HepG2 (cell line): ENCODE results near the gene PPOX. TPM values are rescaled to one million over a fixed set of nuclear protein-coding genes. Genes with fewer than 3 reads are reported as not detected.
A peak's percentile ranks its signal among the peaks of the same experiment; 100 is the strongest.

Experiments
- CHD4 ChIP-seq: fragments of 200-600 bp; sonication (generic); IDR thresholded peaks from 2 replicates; pipeline ENCODE4 v1.7.0; 2017; ENCODE audit warnings: mild to moderate bottlenecking, low read length, borderline replicate concordance
- HIVEP1 ChIP-seq: sonication (generic); formaldehyde crosslinking; IDR thresholded peaks from 2 replicates; pipeline ENCODE4 v1.4.0; 2020; ENCODE audit warnings: mild to moderate bottlenecking, missing genetic modification reagents
- HNRNPK ChIP-seq: fragments of 200-400 bp; formaldehyde crosslinking; IDR thresholded peaks from 2 replicates; pipeline ENCODE4 v1.6.1; 2018; ENCODE audit warnings: low read length, low read depth, moderate library complexity, mild to moderate bottlenecking; ENCODE audit not compliant: poor library complexity, severe bottlenecking
- KAT8 ChIP-seq: IDR thresholded peaks from 2 replicates; pipeline ENCODE4 v1.6.1; 2016; ENCODE audit warnings: missing genetic modification reagents, missing compliant biosample characterization
- LCORL ChIP-seq, 2 experiments: fragments of 450-650 bp in 1 of 2; sonication (generic) in 1 of 2; formaldehyde crosslinking in 1 of 2; IDR thresholded peaks; 2 replicates each; pipeline versions ENCODE4 v1.5.0 to v1.6.1; 2017 to 2020; ENCODE audit warnings: antibody characterized with exemption in 1 of 2, missing genetic modification reagents in 1 of 2
- MIER3 ChIP-seq: IDR thresholded peaks from 2 replicates; pipeline ENCODE4 v1.6.1; 2016; ENCODE audit warnings: missing compliant biosample characterization, borderline replicate concordance
- RARG ChIP-seq: sonication (generic); formaldehyde crosslinking; IDR thresholded peaks from 2 replicates; pipeline ENCODE4 v1.4.0; 2020; ENCODE audit warnings: low read depth, mild to moderate bottlenecking, missing genetic modification reagents
- SSRP1 ChIP-seq: IDR thresholded peaks from 2 replicates; pipeline ENCODE4 v1.6.1; 2016; ENCODE audit warnings: control low read depth
- TEAD3 ChIP-seq: optimal IDR thresholded peaks from 2 replicates; pipeline ENCODE3; 2016; ENCODE audit warnings: borderline replicate concordance
- TEF ChIP-seq: sonication (generic); formaldehyde crosslinking; IDR thresholded peaks from 2 replicates; pipeline ENCODE4 v1.5.0; 2020; ENCODE audit warnings: missing genetic modification reagents
- ZBTB20 ChIP-seq: sonication (generic); formaldehyde crosslinking; IDR thresholded peaks from 2 replicates; pipeline ENCODE4 v1.8.1; 2023; ENCODE audit warnings: missing genetic modification reagents, low read depth, mild to moderate bottlenecking, borderline replicate concordance
- ZC3H13 ChIP-seq: sonication (generic); formaldehyde crosslinking; IDR thresholded peaks from 2 replicates; pipeline ENCODE4 v1.8.1; 2023; ENCODE audit warnings: mild to moderate bottlenecking, missing genetic modification reagents, moderate library complexity
- ZMAT5 ChIP-seq: sonication (generic); formaldehyde crosslinking; IDR thresholded peaks from 2 replicates; pipeline ENCODE4 v1.5.0; 2020; ENCODE audit warnings: mild to moderate bottlenecking, low read depth, missing genetic modification reagents, borderline replicate concordance
- ZNF20 ChIP-seq: sonication (generic); formaldehyde crosslinking; IDR thresholded peaks from 2 replicates; pipeline ENCODE4 v1.4.0; 2020; ENCODE audit warnings: mild to moderate bottlenecking, moderate library complexity, missing genetic modification reagents
- ZNF691 ChIP-seq: sonication (generic); formaldehyde crosslinking; IDR thresholded peaks from 2 replicates; pipeline ENCODE4 v1.4.0; 2020; ENCODE audit warnings: missing genetic modification reagents, low read depth, mild to moderate bottlenecking, borderline replicate concordance
- polyA plus RNA-seq, 8 experiments: library from polyadenylated mRNA; depleted of rRNA in 3 of 8; stranded (reverse) in 7 of 8; unstranded in 1 of 8; fragments of >200 nt; fragmentation: Illumina TruSeq in 4 of 8; extraction: Trizol in 4 of 8; gene quantifications; 2 replicates each; pipeline versions ENCODE4 v1.2.1 to v1.2.3, GENCODE V29; 2011 to 2016; ENCODE audit warnings: low read depth in 4 of 8, missing spikeins in 1 of 8, mixed read lengths in 1 of 8; ENCODE audit not compliant: insufficient read depth in 1 of 8
- total RNA-seq, 5 experiments: library from RNA; depleted of rRNA; stranded (reverse); fragments of >200 nt; fragmentation: Illumina TruSeq; extraction: Trizol; gene quantifications; 2 replicates each; pipeline ENCODE4 v1.2.3, GENCODE V29; 2016; ENCODE audit warnings: low read depth in 1 of 5
- TF ChIP-seq, protein P1 (sequence below): IDR thresholded peaks from 2 replicates; pipeline ENCODE4 v1.6.1; 2016; ENCODE audit warnings: control low read depth
- TF ChIP-seq, protein P2 (sequence below): IDR thresholded peaks from 2 replicates; pipeline ENCODE4 v1.6.1; 2016; ENCODE audit warnings: missing compliant biosample characterization, missing genetic modification reagents, borderline replicate concordance
- TF ChIP-seq, protein P3 (sequence below): sonication (generic); formaldehyde crosslinking; IDR thresholded peaks from 2 replicates; pipeline ENCODE4 v1.5.0; 2020; ENCODE audit warnings: missing genetic modification reagents
- TF ChIP-seq, protein P4 (sequence below): IDR thresholded peaks from 2 replicates; pipeline ENCODE4 v1.6.1; 2016; ENCODE audit warnings: mild to moderate bottlenecking, missing biosample characterization, missing genetic modification reagents
- TF ChIP-seq, protein P5 (sequence below): sonication (generic); formaldehyde crosslinking; IDR thresholded peaks from 2 replicates; pipeline ENCODE4 v1.4.0; 2020; ENCODE audit warnings: missing genetic modification reagents

The PPOX gene
- total and polyA plus RNA-seq, 2 of the 13 experiments (the other 11 are each of a cell fraction or from before 2014, with no cell fraction given), result 15.5 to 27.7 TPM

DNA sequence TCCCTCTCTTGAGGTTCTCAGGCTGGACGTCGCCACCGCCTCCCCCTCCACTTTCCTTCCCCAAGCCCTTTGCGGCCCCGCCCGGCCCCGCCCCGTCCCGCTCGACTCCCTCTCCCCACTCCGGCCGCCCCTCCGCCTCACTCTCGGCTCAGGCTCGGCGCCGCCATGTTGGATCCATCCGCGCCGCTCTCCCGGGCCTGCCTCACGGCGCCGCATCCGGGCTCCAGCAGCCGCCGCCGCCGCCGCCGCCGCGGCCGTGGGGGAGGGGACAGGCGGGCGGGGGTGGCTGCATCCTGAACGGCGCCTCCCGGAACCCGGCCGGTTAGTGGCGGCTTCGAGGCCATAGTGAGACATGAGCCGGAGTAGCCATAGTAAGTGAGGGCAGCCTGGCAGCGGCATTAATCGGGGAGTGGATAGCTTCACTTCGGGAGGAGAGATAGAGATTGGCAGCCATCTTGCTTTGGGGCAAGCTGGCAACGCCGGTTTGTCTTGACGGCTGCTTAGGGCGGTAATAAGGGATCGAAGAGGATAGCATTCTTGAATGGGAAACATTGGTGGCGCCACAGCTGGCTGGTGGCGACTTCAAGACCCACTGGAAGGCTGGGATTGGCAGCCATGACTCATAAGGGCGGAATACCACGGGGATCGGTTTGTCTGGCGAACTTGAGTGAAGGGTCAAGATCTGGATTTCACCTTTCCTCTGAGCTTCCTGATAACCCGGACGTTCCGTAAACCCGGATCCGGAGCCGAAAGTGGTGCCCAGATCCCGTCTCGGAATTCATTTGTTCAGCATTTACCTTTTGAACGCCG is 33.6 kb upstream of the PPOX start, which contains the start of gene DEDD (continued):
- TF ChIP-seq ZC3H13 (CRISPR knock-in tag), result no peak
- TF ChIP-seq HIVEP1 (CRISPR knock-in tag), result no peak
- TF ChIP-seq, protein P1, sequence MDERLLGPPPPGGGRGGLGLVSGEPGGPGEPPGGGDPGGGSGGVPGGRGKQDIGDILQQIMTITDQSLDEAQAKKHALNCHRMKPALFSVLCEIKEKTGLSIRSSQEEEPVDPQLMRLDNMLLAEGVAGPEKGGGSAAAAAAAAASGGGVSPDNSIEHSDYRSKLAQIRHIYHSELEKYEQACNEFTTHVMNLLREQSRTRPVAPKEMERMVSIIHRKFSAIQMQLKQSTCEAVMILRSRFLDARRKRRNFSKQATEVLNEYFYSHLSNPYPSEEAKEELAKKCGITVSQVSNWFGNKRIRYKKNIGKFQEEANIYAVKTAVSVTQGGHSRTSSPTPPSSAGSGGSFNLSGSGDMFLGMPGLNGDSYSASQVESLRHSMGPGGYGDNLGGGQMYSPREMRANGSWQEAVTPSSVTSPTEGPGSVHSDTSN (CRISPR knock-in tag), result no peak
- peak; percentile 1; the same call in 1 of the 2 replicates for TF ChIP-seq ZBTB20 (CRISPR knock-in tag)
- peak; percentile 27 for TF ChIP-seq TEAD3 (CRISPR knock-in tag)
- peak; percentile 62; the same call in 1 of the 2 replicates for TF ChIP-seq MIER3 (CRISPR knock-in tag)
- peak; percentile 84 for TF ChIP-seq HNRNPK
- no peak for TF ChIP-seq TEF
- TF ChIP-seq, protein P2, sequence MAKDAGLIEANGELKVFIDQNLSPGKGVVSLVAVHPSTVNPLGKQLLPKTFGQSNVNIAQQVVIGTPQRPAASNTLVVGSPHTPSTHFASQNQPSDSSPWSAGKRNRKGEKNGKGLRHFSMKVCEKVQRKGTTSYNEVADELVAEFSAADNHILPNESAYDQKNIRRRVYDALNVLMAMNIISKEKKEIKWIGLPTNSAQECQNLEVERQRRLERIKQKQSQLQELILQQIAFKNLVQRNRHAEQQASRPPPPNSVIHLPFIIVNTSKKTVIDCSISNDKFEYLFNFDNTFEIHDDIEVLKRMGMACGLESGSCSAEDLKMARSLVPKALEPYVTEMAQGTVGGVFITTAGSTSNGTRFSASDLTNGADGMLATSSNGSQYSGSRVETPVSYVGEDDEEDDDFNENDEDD (CRISPR knock-in tag), result peak; percentile 12; the same call in 1 of the 2 replicates
- TF ChIP-seq, protein P3, sequence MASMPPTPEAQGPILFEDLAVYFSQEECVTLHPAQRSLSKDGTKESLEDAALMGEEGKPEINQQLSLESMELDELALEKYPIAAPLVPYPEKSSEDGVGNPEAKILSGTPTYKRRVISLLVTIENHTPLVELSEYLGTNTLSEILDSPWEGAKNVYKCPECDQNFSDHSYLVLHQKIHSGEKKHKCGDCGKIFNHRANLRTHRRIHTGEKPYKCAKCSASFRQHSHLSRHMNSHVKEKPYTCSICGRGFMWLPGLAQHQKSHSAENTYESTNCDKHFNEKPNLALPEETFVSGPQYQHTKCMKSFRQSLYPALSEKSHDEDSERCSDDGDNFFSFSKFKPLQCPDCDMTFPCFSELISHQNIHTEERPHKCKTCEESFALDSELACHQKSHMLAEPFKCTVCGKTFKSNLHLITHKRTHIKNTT, result no peak
- no peak for TF ChIP-seq LCORL (IDR thresholded peaks at IDR 0.05)
- TF ChIP-seq LCORL (CRISPR knock-in tag; IDR thresholded peaks at IDR 0.05), result 0 out of 2 replicates have a peak, but pooled peaks have one; percentile 28
- TF ChIP-seq, protein P4, sequence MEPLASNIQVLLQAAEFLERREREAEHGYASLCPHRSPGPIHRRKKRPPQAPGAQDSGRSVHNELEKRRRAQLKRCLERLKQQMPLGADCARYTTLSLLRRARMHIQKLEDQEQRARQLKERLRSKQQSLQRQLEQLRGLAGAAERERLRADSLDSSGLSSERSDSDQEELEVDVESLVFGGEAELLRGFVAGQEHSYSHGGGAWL, result no peak
- no peak for TF ChIP-seq RARG
- TF ChIP-seq ZNF691 (CRISPR knock-in tag), result no peak
- TF ChIP-seq CHD4, result no peak
- TF ChIP-seq, protein P5, sequence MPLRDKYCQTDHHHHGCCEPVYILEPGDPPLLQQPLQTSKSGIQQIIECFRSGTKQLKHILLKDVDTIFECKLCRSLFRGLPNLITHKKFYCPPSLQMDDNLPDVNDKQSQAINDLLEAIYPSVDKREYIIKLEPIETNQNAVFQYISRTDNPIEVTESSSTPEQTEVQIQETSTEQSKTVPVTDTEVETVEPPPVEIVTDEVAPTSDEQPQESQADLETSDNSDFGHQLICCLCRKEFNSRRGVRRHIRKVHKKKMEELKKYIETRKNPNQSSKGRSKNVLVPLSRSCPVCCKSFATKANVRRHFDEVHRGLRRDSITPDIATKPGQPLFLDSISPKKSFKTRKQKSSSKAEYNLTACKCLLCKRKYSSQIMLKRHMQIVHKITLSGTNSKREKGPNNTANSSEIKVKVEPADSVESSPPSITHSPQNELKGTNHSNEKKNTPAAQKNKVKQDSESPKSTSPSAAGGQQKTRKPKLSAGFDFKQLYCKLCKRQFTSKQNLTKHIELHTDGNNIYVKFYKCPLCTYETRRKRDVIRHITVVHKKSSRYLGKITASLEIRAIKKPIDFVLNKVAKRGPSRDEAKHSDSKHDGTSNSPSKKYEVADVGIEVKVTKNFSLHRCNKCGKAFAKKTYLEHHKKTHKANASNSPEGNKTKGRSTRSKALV (CRISPR knock-in tag), result no peak
- no peak for TF ChIP-seq ZNF20
- peak; percentile 63; the same call in 1 of the 2 replicates for TF ChIP-seq KAT8 (CRISPR knock-in tag)
- TF ChIP-seq SSRP1 (CRISPR knock-in tag), result no peak
- no peak for TF ChIP-seq ZMAT5 (CRISPR knock-in tag)
